OCI-LY7 (cell line): ENCODE measurements around the gene PRR7. TPM values are rescaled to one million over a fixed set of nuclear protein-coding genes. Genes with fewer than 3 reads are reported as not detected.

ENCODE experiments used
- BruUV-seq: library from RNA; stranded (reverse); fragments of 400-500 nt; replicated peaks from 2 replicates; lab custom pipeline; 2021; lab: Mats Ljungman, UMichigan
- CTCF ChIA-PET: fragments of 300-600 bp; sonication (Branson Sonifier 250); formaldehyde crosslinking; loops from one replicate; lab custom pipeline; 2022; ENCODE audit warnings: antibody characterized with exemption; ENCODE audit not compliant: unreplicated experiment; lab: Charles Lee
- POLR2A ChIA-PET: fragments of 300-600 bp; sonication (Branson Sonifier 250); formaldehyde crosslinking; loops from one replicate; lab custom pipeline; 2022; ENCODE audit warnings: antibody characterized with exemption; lab: Charles Lee
- DNase-seq: peaks from one replicate; pipeline ENCODE4 v3.0.0-alpha.2; 2015; ENCODE audit warnings: low spot score
- H2AFZ ChIP-seq: fragments of 200-600 bp; sonication (generic), shearing (Covaris generic); 2 replicates; pipeline ENCODE4 v1.6.1; 2014; ENCODE audit warnings: mild to moderate bottlenecking, antibody characterized with exemption, low read length, moderate library complexity
- H3K27ac ChIP-seq: fragments of 200-600 bp; sonication (generic); 2 replicates; pipeline ENCODE4 v1.5.1; 2014; ENCODE audit warnings: mixed run types, low read depth, mild to moderate bottlenecking, moderate library complexity, low read length, inconsistent platforms; ENCODE audit not compliant: poor library complexity, severe bottlenecking
- H3K36me3 ChIP-seq: fragments of 200-600 bp; sonication (generic); 2 replicates; pipeline ENCODE4 v1.6.1; 2014; ENCODE audit warnings: mild to moderate bottlenecking, antibody characterized with exemption, low read length, moderate library complexity, mixed read lengths; ENCODE audit not compliant: insufficient read depth
- H3K4me1 ChIP-seq: fragments of 200-600 bp; sonication (generic); 2 replicates; pipeline ENCODE4 v1.5.1; 2014; ENCODE audit warnings: mild to moderate bottlenecking, low read length; ENCODE audit not compliant: insufficient read depth, poor library complexity, severe bottlenecking
- H3K4me2 ChIP-seq: fragments of 200-600 bp; sonication (generic); 2 replicates; pipeline ENCODE4 v1.6.1; 2014; ENCODE audit warnings: mild to moderate bottlenecking, low read length
- H3K4me3 ChIP-seq: fragments of 200-600 bp; sonication (generic); 2 replicates; pipeline ENCODE4 v1.5.1; 2014; ENCODE audit warnings: mild to moderate bottlenecking, low read depth, low read length; ENCODE audit not compliant: poor library complexity, severe bottlenecking
- H3K79me2 ChIP-seq: fragments of 200-600 bp; sonication (generic); 2 replicates; pipeline ENCODE4 v1.6.1; 2016; ENCODE audit warnings: low read depth, mild to moderate bottlenecking, low read length, moderate library complexity, mixed read lengths; ENCODE audit not compliant: insufficient read depth
- H3K9me2 ChIP-seq: fragments of 200-600 bp; sonication (generic); 2 replicates; pipeline ENCODE4 v1.6.1; 2016; ENCODE audit warnings: mild to moderate bottlenecking, low read length, mixed read lengths; ENCODE audit not compliant: insufficient read depth
- H3K9me3 ChIP-seq: fragments of 200-600 bp; sonication (generic); 2 replicates; pipeline ENCODE4 v1.6.1; 2014; ENCODE audit warnings: mild to moderate bottlenecking, mixed run types, low read length, mixed read lengths
- H4K20me1 ChIP-seq: fragments of 200-600 bp; sonication (generic); 2 replicates; pipeline ENCODE4 v1.6.1; 2014; ENCODE audit warnings: mild to moderate bottlenecking, antibody characterized with exemption, low read length, moderate library complexity, mixed read lengths; ENCODE audit not compliant: insufficient read depth
- CTCF ChIP-seq: fragments of 200-600 bp; sonication (generic); conservative IDR thresholded peaks from 2 replicates; pipeline ENCODE4 v1.5.1; 2014; ENCODE audit warnings: mild to moderate bottlenecking, antibody characterized with exemption, low read length, moderate library complexity, mixed read lengths
- EZH2phosphoT487 ChIP-seq: fragments of 200-600 bp; sonication (generic); IDR thresholded peaks from 2 replicates; pipeline ENCODE4 v1.6.1; 2018; ENCODE audit warnings: low read depth, borderline replicate concordance, mild to moderate bottlenecking, mixed run types, antibody characterized with exemption, low read length, moderate library complexity, mixed read lengths
- intact Hi-C: fragments of 100-400 bp; cut with micrococcal nuclease; formaldehyde crosslinking; loops from one replicate; pipeline ENCODE4 v1.10.0; 2022; ENCODE audit not compliant: unreplicated experiment
- total RNA-seq, 2 experiments: library from RNA; depleted of rRNA in 1 of 2; stranded (reverse); fragments of >200 nt in 1 of 2; shearing (Covaris generic) in 1 of 2; gene quantifications; 2 replicates each; pipeline ENCODE4 v1.2.3, GENCODE V29; 2014 to 2022

The PRR7 gene
- total RNA-seq, 2 experiments from 2014 or later = 12.8 to 13.6 TPM

DNA sequence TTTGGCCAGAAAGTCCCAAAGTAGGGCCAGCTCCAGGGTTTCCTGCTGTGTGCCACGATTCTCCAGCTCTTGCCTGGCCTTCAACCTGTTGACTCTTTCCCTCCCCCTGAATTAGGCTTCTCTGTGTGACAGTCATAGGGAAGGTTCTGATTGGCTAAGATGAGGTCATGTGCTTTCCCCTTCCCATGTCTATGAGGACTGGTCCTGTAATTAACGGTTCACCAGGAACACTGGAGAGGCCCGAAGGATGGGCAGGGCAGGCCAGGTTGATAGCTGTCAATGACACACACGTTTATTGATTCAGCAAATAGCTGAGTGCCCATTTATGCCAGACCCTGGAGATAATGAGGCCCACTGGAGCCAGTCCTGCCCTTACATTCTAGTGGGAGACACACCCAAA is 9.0 kb upstream of the PRR7 start:
- POLR2A ChIA-PET = no interaction called here
- H3K4me2 ChIP-seq = no peak overlapping the region
- no peaks in the 10 kb centered on the region for H3K9me2 ChIP-seq
- no peaks in the 10 kb centered on the region for H3K4me1 ChIP-seq
- no peak overlapping the region for H3K4me3 ChIP-seq
- H3K9me3 ChIP-seq = no peaks in the 10 kb centered on the region
- intact Hi-C loops = no loop called here
- CTCF ChIA-PET = no interaction called here
- no peak for TF ChIP-seq CTCF
- TF ChIP-seq EZH2phosphoT487 = no peak
- BruUV-seq = TSS peak; percentile 27
- peaks cover 91% of the 10 kb centered on the region for H3K36me3 ChIP-seq
- no peaks in the 10 kb centered on the region for H3K79me2 ChIP-seq
- H2AFZ ChIP-seq = no peak overlapping the region
- DNase-seq = no peak
- H3K27ac ChIP-seq = no peak overlapping the region
- peaks cover 3% of the 10 kb centered on the region; the same call in 1 of the 2 replicates for H4K20me1 ChIP-seq

DNA sequence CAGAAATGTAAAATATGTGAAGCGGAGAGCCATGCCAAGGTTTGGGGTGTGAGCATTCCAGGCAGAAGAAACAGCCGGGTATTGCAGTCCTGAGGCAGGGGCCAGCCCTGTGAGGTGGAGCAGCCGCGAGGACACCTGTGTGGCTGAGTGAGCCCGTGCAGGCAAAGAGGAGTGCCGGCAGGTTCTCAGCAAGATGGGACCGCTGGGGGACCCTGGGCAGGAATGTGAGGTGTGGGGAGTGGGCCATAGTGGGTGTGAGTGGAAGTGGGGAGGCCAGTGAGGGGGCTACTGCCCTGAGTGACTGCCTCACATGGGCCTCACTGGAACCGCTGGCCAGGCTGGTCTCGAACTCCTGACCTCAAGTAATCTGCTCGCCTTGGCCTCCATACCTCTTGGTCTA is 8.1 kb upstream of the PRR7 start:
- intact Hi-C loops = no loop called here
- DNase-seq = no peak
- peaks cover 88% of the 10 kb centered on the region for H3K36me3 ChIP-seq
- H4K20me1 ChIP-seq = no peaks in the 10 kb centered on the region
- H3K27ac ChIP-seq = no peak overlapping the region
- no peak overlapping the region for H2AFZ ChIP-seq
- TF ChIP-seq EZH2phosphoT487 = no peak
- TF ChIP-seq CTCF = no peak
- H3K9me2 ChIP-seq = no peaks in the 10 kb centered on the region
- CTCF ChIA-PET = interaction anchor here (1.0 kb wide), 1 partner anchor 35 kb away, joined by 3 read pairs; no protein-coding TSS in a partner anchor
- H3K4me1 ChIP-seq = no peaks in the 10 kb centered on the region
- no peak overlapping the region for H3K4me3 ChIP-seq
- no peaks in the 10 kb centered on the region for H3K79me2 ChIP-seq
- POLR2A ChIA-PET = no interaction called here
- no TSS peak for BruUV-seq
- H3K4me2 ChIP-seq = no peak overlapping the region
- H3K9me3 ChIP-seq = no peaks in the 10 kb centered on the region

- no peaks in the 10 kb centered on the region for H4K20me1 ChIP-seq
Measured at GRCh38 chr5:177439518-177440053, 7.0 kb upstream of the PRR7 start.

More at GRCh38 chr5:177439518-177440053, 7.0 kb upstream of the PRR7 start:
- DNase-seq = no peak
- Histone ChIP-seq H3K79me2 (no peaks in the 10 kb centered on the region), H3K27ac (no peak overlapping the region), H3K36me3 (peaks cover 77% of the 10 kb centered on the region), H3K9me3 (no peaks in the 10 kb centered on the region), H3K9me2 (no peaks in the 10 kb centered on the region), H2AFZ (no peak overlapping the region), H3K4me1 (peaks cover 6% of the 10 kb centered on the region), H3K4me2 (no peak overlapping the region), H3K4me3 (no peak overlapping the region)
- POLR2A ChIA-PET = interaction anchor here (0.6 to 1.1 kb wide), 3 partner anchors 28 to 127 kb away, joined by 3 read pairs; no protein-coding TSS in a partner anchor
- intact Hi-C loops = no loop called here
- no TSS peak for BruUV-seq
- CTCF ChIA-PET = interaction anchor here (0.6 to 1.0 kb wide), 2 partner anchors 36 to 53 kb away, joined by 3 read pairs; no protein-coding TSS in a partner anchor
- no peak for TF ChIP-seq EZH2phosphoT487
